Peyer's patch (tissue), 4 donors: ENCODE results near the gene TMEM229B. TPM values are rescaled to one million over a fixed set of nuclear protein-coding genes. Genes with fewer than 3 reads are reported as not detected.

Experiments
- DNase-seq, 3 donors: peaks; one replicate each; pipeline ENCODE4 v3.0.0-alpha.2; 2017 to 2019
- H3K27ac ChIP-seq, 4 donors: fragments of 200-600 bp; sonication (generic); one replicate each; pipeline ENCODE4 v1.5.1; 2016 to 2019
- H3K27me3 ChIP-seq, 2 donors: fragments of 200-600 bp; sonication (generic); one replicate each; pipeline ENCODE4 v1.5.1; 2019
- H3K36me3 ChIP-seq, 3 donors: fragments of 200-600 bp; sonication (generic); one replicate each; pipeline ENCODE4 v1.5.1; 2016 to 2019
- H3K4me1 ChIP-seq, 4 donors: fragments of 200-600 bp; sonication (generic); one replicate each; pipeline ENCODE4 v1.5.1; 2016 to 2019
- H3K4me3 ChIP-seq, 4 donors: fragments of 200-600 bp; sonication (generic); 1 replicate in 3 of 4; 2 replicates in 1 of 4; pipeline ENCODE4 v1.5.1; 2016 to 2019; ENCODE audit warnings: mild to moderate bottlenecking in 1 of 4
- H3K9me3 ChIP-seq, 4 donors: fragments of 200-600 bp; sonication (generic); one replicate each; pipeline ENCODE4 v1.5.1; 2016 to 2019; ENCODE audit warnings: mild to moderate bottlenecking in 1 of 4
- POLR2A ChIP-seq, 2 donors: fragments of 450-650 bp; IDR thresholded peaks; one replicate each; pipeline ENCODE4 v1.5.1; 2017; ENCODE audit warnings: antibody characterized with exemption in 2 of 2, mild to moderate bottlenecking in 2 of 2, moderate library complexity in 2 of 2
- total RNA-seq, 4 donors: library from RNA; depleted of rRNA; stranded (reverse); fragments of >200 nt; gene quantifications; one replicate each; pipeline ENCODE4 v1.1.0, GENCODE V29; 2016
- TF ChIP-seq, protein P1 (sequence below), 6 experiments: fragments of 450-650 bp in 4 of 6; fragments of 200-600 bp in 2 of 6; sonication (generic) in 1 of 6; IDR thresholded peaks; one replicate each; pipeline ENCODE4 v1.5.1; 2017 to 2019; ENCODE audit warnings: antibody characterized with exemption in 6 of 6, mild to moderate bottlenecking in 3 of 6, moderate library complexity in 1 of 6

The TMEM229B gene
- total RNA-seq, 4 donors from 2014 or later, result 8.3 to 39.7 (median 31.7) TPM

DNA sequence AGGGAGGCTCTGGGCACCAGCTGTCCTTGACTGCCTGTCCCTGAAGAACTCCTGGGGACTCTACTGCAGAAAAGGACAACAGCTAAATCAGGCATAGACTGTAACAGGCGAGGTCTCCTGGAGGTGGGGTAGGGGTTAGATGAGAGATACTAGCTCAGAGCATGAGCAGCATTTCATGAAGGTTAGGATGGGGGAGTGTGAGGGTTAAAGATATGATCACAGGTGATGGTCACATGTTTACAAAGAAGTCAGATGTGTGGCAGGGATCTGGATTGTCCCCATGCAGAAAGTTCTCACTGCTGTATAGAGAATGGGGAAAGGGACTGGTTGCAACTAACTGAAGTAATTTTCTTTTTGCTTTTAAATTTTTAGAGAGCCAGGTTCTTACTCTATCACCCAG lies 26.5 kb downstream of the TMEM229B start:
- no peak for DNase-seq
- Histone ChIP-seq H3K4me3 (no peak overlapping the region), H3K9me3 (no peaks in the 10 kb centered on the region), H3K4me1 (peaks cover 0 to 8% (median 0%) of the 10 kb centered on the region in 4 donors), H3K27me3 (no peaks in the 10 kb centered on the region), H3K36me3 (no peaks in the 10 kb centered on the region), H3K27ac (no peak overlapping the region)
- no peak for TF ChIP-seq POLR2A (IDR thresholded peaks at IDR 0.05)
- TF ChIP-seq, protein P1, sequence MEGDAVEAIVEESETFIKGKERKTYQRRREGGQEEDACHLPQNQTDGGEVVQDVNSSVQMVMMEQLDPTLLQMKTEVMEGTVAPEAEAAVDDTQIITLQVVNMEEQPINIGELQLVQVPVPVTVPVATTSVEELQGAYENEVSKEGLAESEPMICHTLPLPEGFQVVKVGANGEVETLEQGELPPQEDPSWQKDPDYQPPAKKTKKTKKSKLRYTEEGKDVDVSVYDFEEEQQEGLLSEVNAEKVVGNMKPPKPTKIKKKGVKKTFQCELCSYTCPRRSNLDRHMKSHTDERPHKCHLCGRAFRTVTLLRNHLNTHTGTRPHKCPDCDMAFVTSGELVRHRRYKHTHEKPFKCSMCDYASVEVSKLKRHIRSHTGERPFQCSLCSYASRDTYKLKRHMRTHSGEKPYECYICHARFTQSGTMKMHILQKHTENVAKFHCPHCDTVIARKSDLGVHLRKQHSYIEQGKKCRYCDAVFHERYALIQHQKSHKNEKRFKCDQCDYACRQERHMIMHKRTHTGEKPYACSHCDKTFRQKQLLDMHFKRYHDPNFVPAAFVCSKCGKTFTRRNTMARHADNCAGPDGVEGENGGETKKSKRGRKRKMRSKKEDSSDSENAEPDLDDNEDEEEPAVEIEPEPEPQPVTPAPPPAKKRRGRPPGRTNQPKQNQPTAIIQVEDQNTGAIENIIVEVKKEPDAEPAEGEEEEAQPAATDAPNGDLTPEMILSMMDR (IDR thresholded peaks at IDR 0.05), result no peak

DNA sequence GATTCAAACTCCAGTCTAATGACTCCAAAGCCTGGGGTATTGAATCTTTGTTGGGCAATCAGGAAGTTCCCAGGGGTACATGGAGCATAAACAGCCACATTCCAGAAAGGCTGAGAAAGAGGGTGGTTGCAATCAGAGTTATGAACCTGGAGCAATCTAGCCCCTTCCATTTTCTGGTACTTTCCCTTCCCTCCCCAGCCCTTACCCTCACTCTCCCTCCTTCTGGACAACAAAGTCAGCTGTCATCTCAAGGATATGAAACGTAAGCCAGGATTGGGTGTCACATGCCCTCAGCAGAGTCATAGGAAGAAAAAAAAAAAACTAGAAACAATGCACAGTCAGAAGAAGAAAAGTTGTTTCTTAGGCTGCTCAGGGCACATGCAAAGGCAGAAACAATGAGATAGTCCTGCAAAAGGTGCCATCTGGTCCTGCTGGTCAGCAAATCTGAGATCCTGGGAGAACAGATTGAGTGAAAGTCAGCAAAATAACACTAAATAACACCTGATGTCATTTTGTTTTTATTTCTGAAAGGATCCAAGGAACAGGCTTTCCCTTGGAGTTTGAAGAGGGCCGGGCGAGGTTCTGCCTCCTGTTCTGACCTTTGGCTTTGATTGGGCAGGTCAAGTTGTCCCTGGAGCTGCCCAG lies 27.1 kb downstream of the TMEM229B start:
- no peak for DNase-seq
- Histone ChIP-seq H3K27me3 (no peaks in the 10 kb centered on the region), H3K27ac (no peak overlapping the region), H3K9me3 (no peaks in the 10 kb centered on the region), H3K36me3 (no peaks in the 10 kb centered on the region), H3K4me1 (peaks cover 0 to 4% (median 0%) of the 10 kb centered on the region in 4 donors), H3K4me3 (no peak overlapping the region)
- TF ChIP-seq POLR2A (IDR thresholded peaks at IDR 0.05), result no peak
- TF ChIP-seq, protein P1 (IDR thresholded peaks at IDR 0.05), result no peak

DNA sequence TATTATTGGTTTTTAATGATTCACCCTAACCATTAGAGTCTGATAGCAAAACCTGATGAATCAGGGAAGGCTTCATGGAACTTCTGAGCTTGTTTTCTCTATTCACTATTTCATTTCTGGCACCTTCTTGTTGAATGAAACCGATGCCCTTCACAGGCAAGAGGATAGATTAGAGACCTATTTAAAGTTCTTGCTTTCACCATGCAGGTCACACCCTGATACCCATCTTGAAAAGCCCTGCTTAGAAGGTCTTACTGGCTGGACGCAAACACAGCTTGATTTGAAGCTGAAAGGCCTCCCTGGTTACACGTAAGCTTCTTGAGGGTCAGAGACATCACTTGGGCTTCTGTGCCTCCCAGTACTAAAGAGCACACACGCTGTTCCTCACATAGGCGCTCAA lies 29.2 kb downstream of the TMEM229B start:
- no peak overlapping the region for H3K4me3 ChIP-seq
- DNase-seq, result no peak
- no peak overlapping the region for H3K27ac ChIP-seq
- no peaks in the 10 kb centered on the region for H3K4me1 ChIP-seq
- H3K36me3 ChIP-seq, result no peaks in the 10 kb centered on the region
- no peaks in the 10 kb centered on the region for H3K9me3 ChIP-seq
- TF ChIP-seq, protein P1 (IDR thresholded peaks at IDR 0.05), result no peak
- no peak for TF ChIP-seq POLR2A (IDR thresholded peaks at IDR 0.05)
- H3K27me3 ChIP-seq, result no peaks in the 10 kb centered on the region

DNA sequence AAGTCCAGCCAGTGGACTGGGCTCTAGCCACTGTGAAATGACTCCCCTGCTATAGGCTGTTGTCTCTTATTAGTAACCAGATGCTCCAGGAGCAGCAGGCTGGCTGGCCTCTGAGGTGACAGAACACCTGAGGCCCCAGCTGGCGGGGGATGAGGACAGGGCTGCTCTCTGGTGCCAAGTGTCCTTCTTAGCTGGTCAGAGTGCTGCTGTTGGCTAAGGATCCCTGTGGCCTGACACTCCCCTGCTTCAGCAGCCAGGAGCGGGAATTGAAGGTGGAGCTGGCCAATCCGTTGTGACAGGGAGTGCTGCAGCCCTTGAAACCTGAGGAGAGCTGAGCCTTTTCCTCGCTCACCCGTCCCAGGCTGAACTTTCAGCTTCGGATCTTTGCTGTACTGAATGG lies 30.7 kb downstream of the TMEM229B start:
- Histone ChIP-seq H3K27ac (no peak overlapping the region), H3K4me3 (no peak overlapping the region), H3K9me3 (no peaks in the 10 kb centered on the region), H3K27me3 (no peaks in the 10 kb centered on the region), H3K4me1 (no peaks in the 10 kb centered on the region), H3K36me3 (no peaks in the 10 kb centered on the region)
- TF ChIP-seq, protein P1 (IDR thresholded peaks at IDR 0.05), result no peak
- no peak for TF ChIP-seq POLR2A (IDR thresholded peaks at IDR 0.05)
- DNase-seq, result no peak

GRCh38 chr14:67456732-67457131 lies 31.8 kb downstream of the TMEM229B start:
- no peak for DNase-seq
- no peaks in the 10 kb centered on the region for H3K9me3 ChIP-seq
- no peaks in the 10 kb centered on the region for H3K4me1 ChIP-seq
- no peaks in the 10 kb centered on the region for H3K36me3 ChIP-seq
- no peaks in the 10 kb centered on the region for H3K27me3 ChIP-seq
- no peak overlapping the region for H3K27ac ChIP-seq
- TF ChIP-seq POLR2A (IDR thresholded peaks at IDR 0.05), result no peak
- TF ChIP-seq, protein P1 (IDR thresholded peaks at IDR 0.05), result no peak
- H3K4me3 ChIP-seq, result no peak overlapping the region
